Ishikawa (cell line): ENCODE results near the gene MYO5A.

Source experiments
- CEBPB ChIP-seq: IDR thresholded peaks from 2 replicates; pipeline ENCODE4 v1.6.1; 2012
- CREB1 ChIP-seq: IDR thresholded peaks from 2 replicates; pipeline ENCODE4 v1.6.1; 2012; ENCODE audit warnings: low read depth
- EGR1 ChIP-seq: IDR thresholded peaks from 2 replicates; pipeline ENCODE4 v1.6.1; 2012
- EP300 ChIP-seq: IDR thresholded peaks from 2 replicates; pipeline ENCODE4 v1.6.1; 2012; ENCODE audit warnings: borderline replicate concordance
- FOXM1 ChIP-seq: IDR thresholded peaks from 2 replicates; pipeline ENCODE4 v1.6.1; 2012; ENCODE audit warnings: low read depth, borderline replicate concordance
- NFIC ChIP-seq: IDR thresholded peaks from 2 replicates; pipeline ENCODE4 v1.6.1; 2012
- RAD21 ChIP-seq: IDR thresholded peaks from 2 replicates; pipeline ENCODE4 v1.6.1; 2012; ENCODE audit warnings: low read depth
- TAF1 ChIP-seq: IDR thresholded peaks from 2 replicates; pipeline ENCODE4 v1.6.1; 2012; ENCODE audit warnings: low read depth, mild to moderate bottlenecking
- TCF12 ChIP-seq: IDR thresholded peaks from 2 replicates; pipeline ENCODE4 v1.6.1; 2012; ENCODE audit warnings: low read depth
- TEAD4 ChIP-seq: IDR thresholded peaks from 2 replicates; pipeline ENCODE4 v1.6.1; 2012
- YY1 ChIP-seq: IDR thresholded peaks from 2 replicates; pipeline ENCODE4 v1.6.1; 2012; ENCODE audit warnings: low read depth
- ZBTB7A ChIP-seq: IDR thresholded peaks from 2 replicates; pipeline ENCODE4 v1.6.1; 2012; ENCODE audit warnings: low read depth
- TF ChIP-seq, protein P1 (sequence below): IDR thresholded peaks from 2 replicates; pipeline ENCODE4 v1.6.1; 2012
- TF ChIP-seq, protein P2 (sequence below): IDR thresholded peaks from 2 replicates; pipeline ENCODE4 v1.6.1; 2012
- TF ChIP-seq, protein P3 (sequence below): IDR thresholded peaks from 2 replicates; pipeline ENCODE4 v1.6.1; 2012; ENCODE audit warnings: low read depth, mild to moderate bottlenecking

The MYO5A gene

DNA sequence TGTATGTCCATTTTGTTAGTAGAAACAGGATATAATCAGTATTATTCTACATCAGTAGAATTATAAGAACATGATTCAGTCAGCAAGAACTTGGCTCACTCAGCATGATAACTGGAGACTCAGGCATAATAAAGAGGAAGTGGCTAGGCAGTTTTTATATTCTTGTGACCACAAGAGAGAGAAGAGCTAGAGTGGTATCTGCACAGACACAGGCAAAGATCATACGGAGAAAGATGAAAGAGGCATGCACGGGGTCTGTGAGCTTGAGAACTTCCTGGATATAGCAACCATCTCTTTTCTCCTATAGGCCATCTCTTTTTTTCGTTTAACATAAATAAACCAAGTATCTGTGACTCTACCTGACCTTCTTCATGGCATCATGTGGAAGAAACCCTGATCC lies 46.8 kb downstream of the MYO5A start:
- no peak for TF ChIP-seq TCF12
- TF ChIP-seq, protein P1, sequence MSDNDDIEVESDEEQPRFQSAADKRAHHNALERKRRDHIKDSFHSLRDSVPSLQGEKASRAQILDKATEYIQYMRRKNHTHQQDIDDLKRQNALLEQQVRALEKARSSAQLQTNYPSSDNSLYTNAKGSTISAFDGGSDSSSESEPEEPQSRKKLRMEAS, result no peak
- no peak for TF ChIP-seq ZBTB7A
- TF ChIP-seq, protein P2, sequence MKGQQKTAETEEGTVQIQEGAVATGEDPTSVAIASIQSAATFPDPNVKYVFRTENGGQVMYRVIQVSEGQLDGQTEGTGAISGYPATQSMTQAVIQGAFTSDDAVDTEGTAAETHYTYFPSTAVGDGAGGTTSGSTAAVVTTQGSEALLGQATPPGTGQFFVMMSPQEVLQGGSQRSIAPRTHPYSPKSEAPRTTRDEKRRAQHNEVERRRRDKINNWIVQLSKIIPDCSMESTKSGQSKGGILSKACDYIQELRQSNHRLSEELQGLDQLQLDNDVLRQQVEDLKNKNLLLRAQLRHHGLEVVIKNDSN, result no peak
- no peak for TF ChIP-seq NFIC
- TF ChIP-seq EGR1, result no peak
- TF ChIP-seq TAF1, result no peak
- TF ChIP-seq, protein P3, sequence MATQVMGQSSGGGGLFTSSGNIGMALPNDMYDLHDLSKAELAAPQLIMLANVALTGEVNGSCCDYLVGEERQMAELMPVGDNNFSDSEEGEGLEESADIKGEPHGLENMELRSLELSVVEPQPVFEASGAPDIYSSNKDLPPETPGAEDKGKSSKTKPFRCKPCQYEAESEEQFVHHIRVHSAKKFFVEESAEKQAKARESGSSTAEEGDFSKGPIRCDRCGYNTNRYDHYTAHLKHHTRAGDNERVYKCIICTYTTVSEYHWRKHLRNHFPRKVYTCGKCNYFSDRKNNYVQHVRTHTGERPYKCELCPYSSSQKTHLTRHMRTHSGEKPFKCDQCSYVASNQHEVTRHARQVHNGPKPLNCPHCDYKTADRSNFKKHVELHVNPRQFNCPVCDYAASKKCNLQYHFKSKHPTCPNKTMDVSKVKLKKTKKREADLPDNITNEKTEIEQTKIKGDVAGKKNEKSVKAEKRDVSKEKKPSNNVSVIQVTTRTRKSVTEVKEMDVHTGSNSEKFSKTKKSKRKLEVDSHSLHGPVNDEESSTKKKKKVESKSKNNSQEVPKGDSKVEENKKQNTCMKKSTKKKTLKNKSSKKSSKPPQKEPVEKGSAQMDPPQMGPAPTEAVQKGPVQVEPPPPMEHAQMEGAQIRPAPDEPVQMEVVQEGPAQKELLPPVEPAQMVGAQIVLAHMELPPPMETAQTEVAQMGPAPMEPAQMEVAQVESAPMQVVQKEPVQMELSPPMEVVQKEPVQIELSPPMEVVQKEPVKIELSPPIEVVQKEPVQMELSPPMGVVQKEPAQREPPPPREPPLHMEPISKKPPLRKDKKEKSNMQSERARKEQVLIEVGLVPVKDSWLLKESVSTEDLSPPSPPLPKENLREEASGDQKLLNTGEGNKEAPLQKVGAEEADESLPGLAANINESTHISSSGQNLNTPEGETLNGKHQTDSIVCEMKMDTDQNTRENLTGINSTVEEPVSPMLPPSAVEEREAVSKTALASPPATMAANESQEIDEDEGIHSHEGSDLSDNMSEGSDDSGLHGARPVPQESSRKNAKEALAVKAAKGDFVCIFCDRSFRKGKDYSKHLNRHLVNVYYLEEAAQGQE, result no peak
- no peak for TF ChIP-seq CREB1
- TF ChIP-seq CEBPB, result no peak
- TF ChIP-seq FOXM1, result no peak
- TF ChIP-seq YY1, result no peak
- TF ChIP-seq TEAD4, result no peak
- TF ChIP-seq RAD21, result no peak
- no peak for TF ChIP-seq EP300

DNA sequence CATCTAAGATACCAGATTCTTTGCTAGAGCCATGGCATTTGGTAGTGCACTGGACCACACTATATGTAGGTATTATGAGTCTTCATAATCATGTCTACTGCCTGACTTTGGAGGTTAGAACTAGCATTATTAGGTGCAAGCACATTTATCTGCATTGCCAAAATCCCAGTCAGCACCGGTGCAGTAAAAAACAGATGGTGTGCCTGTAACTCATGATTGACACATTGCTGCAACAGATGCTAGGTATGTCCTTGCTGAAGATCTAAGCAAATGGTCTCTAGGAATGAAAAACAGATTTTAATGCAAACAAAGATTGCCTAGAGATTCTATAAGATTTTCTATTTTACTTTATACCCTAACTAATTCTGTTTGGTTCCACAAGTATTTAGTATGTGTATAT lies 47.7 kb downstream of the MYO5A start:
- TF ChIP-seq TCF12 (no peak), CEBPB (no peak), EGR1 (no peak), CREB1 (no peak), ZBTB7A (no peak), YY1 (no peak), TAF1 (no peak), FOXM1 (no peak), EP300 (no peak), RAD21 (no peak), TEAD4 (no peak), NFIC (no peak)
- TF ChIP-seq, protein P3, result no peak
- TF ChIP-seq, protein P1, result no peak
- TF ChIP-seq, protein P2, result no peak

DNA sequence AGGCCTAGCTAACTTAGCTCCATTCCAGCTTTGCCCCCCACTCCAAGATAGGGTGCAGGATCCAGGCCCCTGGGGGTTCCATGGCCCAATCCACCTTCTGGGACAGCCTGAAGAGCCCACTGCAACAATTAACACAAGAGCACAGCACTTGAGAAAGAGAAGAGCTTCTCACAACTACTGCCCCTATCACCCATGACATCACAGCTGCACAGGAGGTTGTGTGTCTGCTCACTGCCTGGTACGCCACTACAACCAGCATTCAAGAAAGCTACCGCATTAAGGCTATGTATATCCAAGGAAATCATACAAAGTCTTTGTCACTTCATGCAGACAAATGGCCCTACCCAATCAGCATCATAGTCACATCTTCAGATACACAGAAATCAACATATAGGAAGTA lies 62.0 kb downstream of the MYO5A start:
- TF ChIP-seq RAD21 (no peak), CREB1 (no peak), TCF12 (no peak), EGR1 (no peak), ZBTB7A (no peak), TEAD4 (no peak), CEBPB (no peak), TAF1 (no peak), FOXM1 (no peak), YY1 (no peak), EP300 (no peak), NFIC (no peak)
- TF ChIP-seq, protein P2, result no peak
- TF ChIP-seq, protein P3, result no peak
- TF ChIP-seq, protein P1, result no peak
